Lung (tissue), 12 donors: Measurements from ENCODE around the gene UNC119. TPM values are rescaled to one million over a fixed set of nuclear protein-coding genes. Genes with fewer than 3 reads are reported as not detected.

Source experiments
- ATAC-seq: fragments of 200-7000 bp; cut with Tn5 transposase; one replicate; pipeline ENCODE4 v1.9.1; 2020; ENCODE audit warnings: moderate number of reproducible peaks; ENCODE audit not compliant: insufficient read depth, low FRiP score
- DNase-seq, 3 donors: peaks; one replicate each; pipeline ENCODE4 v3.0.0-alpha.2; 2013 to 2017
- H3K27ac ChIP-seq, 2 donors: one replicate each; pipeline ENCODE4 v1.5.1; 2013; ENCODE audit warnings: mild to moderate bottlenecking in 2 of 2, moderate library complexity in 2 of 2, control low read depth in 1 of 2, inconsistent platforms in 1 of 2, low read depth in 1 of 2, low read length in 1 of 2
- H3K27me3 ChIP-seq, 3 donors: one replicate each; pipeline ENCODE4 v1.5.1; 2013; ENCODE audit warnings: low read length in 2 of 3; ENCODE audit not compliant: control insufficient read depth in 3 of 3, insufficient read depth in 3 of 3
- H3K36me3 ChIP-seq, 4 donors: one replicate each; pipeline ENCODE4 v1.5.1; 2013; ENCODE audit warnings: low read length in 4 of 4, mild to moderate bottlenecking in 1 of 4, moderate library complexity in 1 of 4; ENCODE audit not compliant: control insufficient read depth in 4 of 4, insufficient read depth in 4 of 4
- H3K4me1 ChIP-seq, 5 donors: one replicate each; pipeline ENCODE4 v1.5.1; 2013; ENCODE audit warnings: low read length in 5 of 5, mild to moderate bottlenecking in 2 of 5, moderate library complexity in 1 of 5; ENCODE audit not compliant: control insufficient read depth in 5 of 5, insufficient read depth in 5 of 5
- H3K4me3 ChIP-seq: one replicate; pipeline ENCODE4 v1.5.1; 2013; ENCODE audit warnings: mild to moderate bottlenecking, control low read depth, moderate library complexity
- H3K9ac ChIP-seq, 2 donors: one replicate each; pipeline ENCODE4 v1.5.1; 2013; ENCODE audit warnings: low read length in 2 of 2, control low read depth in 1 of 2; ENCODE audit not compliant: insufficient read depth in 1 of 2
- H3K9me3 ChIP-seq, 4 donors: one replicate each; pipeline ENCODE4 v1.5.1; 2013; ENCODE audit warnings: low read length in 3 of 4, mild to moderate bottlenecking in 1 of 4, moderate library complexity in 1 of 4; ENCODE audit not compliant: control insufficient read depth in 4 of 4, insufficient read depth in 3 of 4
- WGBS, 2 donors: extraction: QIAGEN DNeasy Blood & Tissue Kit; methylation state at CpG; one replicate each; pipeline ENCODE4 v1.1.7; 2013; 5-methylcytosine and 5-hydroxymethylcytosine counted together
- polyA plus RNA-seq, 2 donors: library from polyadenylated mRNA; stranded (reverse); fragments of 200-250 nt; gene quantifications; one replicate each; pipeline ENCODE4 v1.2.1, GENCODE V29; 2013
- total RNA-seq, 2 donors: library from RNA; depleted of rRNA in 1 of 2; stranded (reverse); fragments of >200 nt in 1 of 2; gene quantifications; one replicate each; pipeline ENCODE4 v1.2.1, GENCODE V29; 2014 to 2021
- TF ChIP-seq, protein P1 (sequence below): IDR thresholded peaks from 2 replicates; pipeline ENCODE4 v1.5.1; 2012; ENCODE audit warnings: mild to moderate bottlenecking; ENCODE audit errors: control extremely low read depth, extremely low read depth
- donor health status: control.
- donor health status: control.
- donor health status: Bipolar disorder and iron deficiency.
- donor health status: healthy.
- donor health status: DM: yes; HTN: yes; CAD: no.

Gene UNC119
- total and polyA plus RNA-seq, 4 donors: 19.0 to 40.0 (median 31.7) TPM

DNA sequence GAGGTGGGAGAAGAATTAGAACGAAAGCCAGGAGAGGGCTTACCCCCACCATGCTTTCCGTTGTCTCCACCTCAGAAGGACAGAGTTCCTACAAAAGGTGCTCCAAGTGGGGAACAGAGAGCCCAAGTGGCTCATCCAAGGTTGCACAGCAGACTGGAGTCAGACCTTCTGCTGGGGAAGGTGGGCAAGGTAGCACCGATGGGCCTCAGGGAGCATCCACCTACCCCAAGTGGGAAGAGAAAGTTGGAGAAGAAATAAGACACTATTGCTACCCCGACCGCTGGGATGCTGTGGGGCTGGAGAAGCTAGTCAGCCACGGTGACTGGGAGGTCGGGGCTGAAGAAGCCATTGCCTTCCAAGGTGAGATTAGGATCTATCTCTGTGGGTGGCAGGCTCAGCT lies 21.5 kb downstream of the UNC119 start:
- DNase-seq: no peak
- Histone ChIP-seq H3K36me3 (no peaks in the 10 kb centered on the region), H3K9me3 (no peaks in the 10 kb centered on the region), H3K27me3 (no peaks in the 10 kb centered on the region), H3K27ac (no peak overlapping the region), H3K4me3 (no peak overlapping the region), H3K4me1 (peaks cover 0 to 6% (median 0%) of the 10 kb centered on the region in 5 donors), H3K9ac (no peak overlapping the region)
- TF ChIP-seq, protein P1, sequence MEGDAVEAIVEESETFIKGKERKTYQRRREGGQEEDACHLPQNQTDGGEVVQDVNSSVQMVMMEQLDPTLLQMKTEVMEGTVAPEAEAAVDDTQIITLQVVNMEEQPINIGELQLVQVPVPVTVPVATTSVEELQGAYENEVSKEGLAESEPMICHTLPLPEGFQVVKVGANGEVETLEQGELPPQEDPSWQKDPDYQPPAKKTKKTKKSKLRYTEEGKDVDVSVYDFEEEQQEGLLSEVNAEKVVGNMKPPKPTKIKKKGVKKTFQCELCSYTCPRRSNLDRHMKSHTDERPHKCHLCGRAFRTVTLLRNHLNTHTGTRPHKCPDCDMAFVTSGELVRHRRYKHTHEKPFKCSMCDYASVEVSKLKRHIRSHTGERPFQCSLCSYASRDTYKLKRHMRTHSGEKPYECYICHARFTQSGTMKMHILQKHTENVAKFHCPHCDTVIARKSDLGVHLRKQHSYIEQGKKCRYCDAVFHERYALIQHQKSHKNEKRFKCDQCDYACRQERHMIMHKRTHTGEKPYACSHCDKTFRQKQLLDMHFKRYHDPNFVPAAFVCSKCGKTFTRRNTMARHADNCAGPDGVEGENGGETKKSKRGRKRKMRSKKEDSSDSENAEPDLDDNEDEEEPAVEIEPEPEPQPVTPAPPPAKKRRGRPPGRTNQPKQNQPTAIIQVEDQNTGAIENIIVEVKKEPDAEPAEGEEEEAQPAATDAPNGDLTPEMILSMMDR: no peak
- 81 to 88% methylated on average over 7 of the region's 7 CpGs for WGBS, 2 donors
- ATAC-seq: no peak

DNA sequence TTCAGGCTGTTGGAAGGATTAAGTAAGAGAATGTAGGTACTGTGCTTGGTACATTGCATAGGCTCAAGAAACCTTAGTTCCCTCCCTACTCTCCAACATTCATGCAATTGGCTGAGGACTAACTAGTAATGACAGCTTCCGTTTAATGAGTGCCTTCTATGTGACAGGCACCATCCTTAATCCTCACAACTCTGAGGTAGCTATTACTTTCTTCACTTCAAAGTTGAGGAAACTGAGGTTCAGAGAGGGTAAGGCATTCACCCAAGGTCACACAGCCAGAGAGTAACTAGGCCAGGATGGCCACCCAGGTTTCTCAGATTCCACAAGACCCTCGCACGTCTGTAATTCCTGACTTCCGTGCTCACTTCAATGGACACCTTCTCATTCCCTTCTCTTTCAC lies 22.2 kb downstream of the UNC119 start:
- 89% methylated on average over 4 of the region's 4 CpGs for WGBS, 2 donors
- H3K9ac ChIP-seq: no peak overlapping the region
- no peak for ATAC-seq
- no peaks in the 10 kb centered on the region for H3K36me3 ChIP-seq
- TF ChIP-seq, protein P1: no peak
- H3K27me3 ChIP-seq: no peaks in the 10 kb centered on the region
- H3K27ac ChIP-seq: no peak overlapping the region
- H3K9me3 ChIP-seq: no peaks in the 10 kb centered on the region
- H3K4me3 ChIP-seq: no peak overlapping the region
- peaks cover 0 to 10% (median 0%) of the 10 kb centered on the region in 5 donors for H3K4me1 ChIP-seq
- no peak for DNase-seq

GRCh38 chr17:28529013-28529400 lies 23.4 kb downstream of the UNC119 start:
- ATAC-seq (no peak), DNase-seq (no peak)
- Histone ChIP-seq H3K27ac (no peak overlapping the region), H3K9ac (no peak overlapping the region), H3K4me3 (no peak overlapping the region), H3K27me3 (no peaks in the 10 kb centered on the region), H3K9me3 (no peaks in the 10 kb centered on the region), H3K36me3 (no peaks in the 10 kb centered on the region), H3K4me1 (peaks cover 0 to 19% (median 0%) of the 10 kb centered on the region in 5 donors)
- TF ChIP-seq, protein P1: no peak
- 92 to 95% methylated on average over 3 of the region's 3 CpGs for WGBS, 2 donors

GRCh38 chr17:28528327-28529012 lies 24.0 kb downstream of the UNC119 start:
- TF ChIP-seq, protein P1: no peak
- Histone ChIP-seq H3K4me3 (no peak overlapping the region), H3K4me1 (peaks cover 0 to 19% (median 0%) of the 10 kb centered on the region in 5 donors), H3K9ac (no peak overlapping the region), H3K27me3 (no peaks in the 10 kb centered on the region), H3K36me3 (no peaks in the 10 kb centered on the region), H3K27ac (no peak overlapping the region), H3K9me3 (no peaks in the 10 kb centered on the region)
- WGBS, 2 donors: 64 to 74% methylated on average over 9 of the region's 9 CpGs
- DNase-seq (no peak), ATAC-seq (peak; percentile 5)
